Measurements from ENCODE around the gene TLX3. TPM values are rescaled to one million over a fixed set of nuclear protein-coding genes. Genes with fewer than 3 reads are reported as not detected.

The TLX3 gene
- total RNA-seq, 1 experiment from 2014 or later, result not detected

DNA sequence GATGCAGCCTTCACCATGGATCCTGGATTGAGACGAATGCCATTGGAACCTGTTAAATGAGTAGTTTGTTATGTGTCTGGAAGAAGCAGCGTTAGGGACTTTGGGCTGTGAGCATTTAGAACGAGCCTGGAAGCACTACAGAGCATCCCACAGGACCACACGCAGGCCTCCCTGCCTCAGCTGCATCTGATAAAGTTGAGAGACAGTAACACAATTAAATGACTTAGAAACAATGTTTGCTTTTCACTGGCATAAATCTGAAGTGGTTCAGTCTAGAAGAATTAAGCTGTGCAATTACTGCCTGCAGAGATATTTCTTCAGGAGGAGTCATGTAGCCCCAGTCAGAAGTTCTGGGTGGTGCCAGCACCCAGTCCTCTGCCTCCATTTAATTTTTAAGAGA is 9.8 kb upstream of the TLX3 start:
- no peaks in the 10 kb centered on the region for H3K9me3 ChIP-seq (ENCODE audit: control insufficient read depth, insufficient read depth, low read depth, low read length)
- ChIA-PET CTCF (no interaction called here), POLR2A (no interaction called here)
- ATAC-seq (no peak), DNase-seq (ENCODE audit: low read depth, low spot score) (no peak)
- no peaks in the 10 kb centered on the region for H3K36me3 ChIP-seq (ENCODE audit: control insufficient read depth, insufficient read depth, low read length)
- TF ChIP-seq TCF7L2 (IDR thresholded peaks at IDR 0.05; ENCODE audit: low read depth, low read length), result no peak
- TF ChIP-seq, protein P1, sequence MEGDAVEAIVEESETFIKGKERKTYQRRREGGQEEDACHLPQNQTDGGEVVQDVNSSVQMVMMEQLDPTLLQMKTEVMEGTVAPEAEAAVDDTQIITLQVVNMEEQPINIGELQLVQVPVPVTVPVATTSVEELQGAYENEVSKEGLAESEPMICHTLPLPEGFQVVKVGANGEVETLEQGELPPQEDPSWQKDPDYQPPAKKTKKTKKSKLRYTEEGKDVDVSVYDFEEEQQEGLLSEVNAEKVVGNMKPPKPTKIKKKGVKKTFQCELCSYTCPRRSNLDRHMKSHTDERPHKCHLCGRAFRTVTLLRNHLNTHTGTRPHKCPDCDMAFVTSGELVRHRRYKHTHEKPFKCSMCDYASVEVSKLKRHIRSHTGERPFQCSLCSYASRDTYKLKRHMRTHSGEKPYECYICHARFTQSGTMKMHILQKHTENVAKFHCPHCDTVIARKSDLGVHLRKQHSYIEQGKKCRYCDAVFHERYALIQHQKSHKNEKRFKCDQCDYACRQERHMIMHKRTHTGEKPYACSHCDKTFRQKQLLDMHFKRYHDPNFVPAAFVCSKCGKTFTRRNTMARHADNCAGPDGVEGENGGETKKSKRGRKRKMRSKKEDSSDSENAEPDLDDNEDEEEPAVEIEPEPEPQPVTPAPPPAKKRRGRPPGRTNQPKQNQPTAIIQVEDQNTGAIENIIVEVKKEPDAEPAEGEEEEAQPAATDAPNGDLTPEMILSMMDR (IDR thresholded peaks at IDR 0.05), result no peak
- TF ChIP-seq, protein P2, sequence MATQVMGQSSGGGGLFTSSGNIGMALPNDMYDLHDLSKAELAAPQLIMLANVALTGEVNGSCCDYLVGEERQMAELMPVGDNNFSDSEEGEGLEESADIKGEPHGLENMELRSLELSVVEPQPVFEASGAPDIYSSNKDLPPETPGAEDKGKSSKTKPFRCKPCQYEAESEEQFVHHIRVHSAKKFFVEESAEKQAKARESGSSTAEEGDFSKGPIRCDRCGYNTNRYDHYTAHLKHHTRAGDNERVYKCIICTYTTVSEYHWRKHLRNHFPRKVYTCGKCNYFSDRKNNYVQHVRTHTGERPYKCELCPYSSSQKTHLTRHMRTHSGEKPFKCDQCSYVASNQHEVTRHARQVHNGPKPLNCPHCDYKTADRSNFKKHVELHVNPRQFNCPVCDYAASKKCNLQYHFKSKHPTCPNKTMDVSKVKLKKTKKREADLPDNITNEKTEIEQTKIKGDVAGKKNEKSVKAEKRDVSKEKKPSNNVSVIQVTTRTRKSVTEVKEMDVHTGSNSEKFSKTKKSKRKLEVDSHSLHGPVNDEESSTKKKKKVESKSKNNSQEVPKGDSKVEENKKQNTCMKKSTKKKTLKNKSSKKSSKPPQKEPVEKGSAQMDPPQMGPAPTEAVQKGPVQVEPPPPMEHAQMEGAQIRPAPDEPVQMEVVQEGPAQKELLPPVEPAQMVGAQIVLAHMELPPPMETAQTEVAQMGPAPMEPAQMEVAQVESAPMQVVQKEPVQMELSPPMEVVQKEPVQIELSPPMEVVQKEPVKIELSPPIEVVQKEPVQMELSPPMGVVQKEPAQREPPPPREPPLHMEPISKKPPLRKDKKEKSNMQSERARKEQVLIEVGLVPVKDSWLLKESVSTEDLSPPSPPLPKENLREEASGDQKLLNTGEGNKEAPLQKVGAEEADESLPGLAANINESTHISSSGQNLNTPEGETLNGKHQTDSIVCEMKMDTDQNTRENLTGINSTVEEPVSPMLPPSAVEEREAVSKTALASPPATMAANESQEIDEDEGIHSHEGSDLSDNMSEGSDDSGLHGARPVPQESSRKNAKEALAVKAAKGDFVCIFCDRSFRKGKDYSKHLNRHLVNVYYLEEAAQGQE (IDR thresholded peaks at IDR 0.05; ENCODE audit: insufficient read depth in 1 of 2, low read depth in 2 of 2, low read length in 1 of 2), result no peak
- no peak for TF ChIP-seq SIN3A (IDR thresholded peaks at IDR 0.05; ENCODE audit: borderline replicate concordance, insufficient read depth, low read depth, low read length)
- no peak for TF ChIP-seq POLR2AphosphoS5 (IDR thresholded peaks at IDR 0.05; ENCODE audit: low read depth, low read length)
- no TSS peak for BruUV-seq (replicated peaks)
- no peak overlapping the region for H3K27ac ChIP-seq (ENCODE audit: low read length)
- no peaks in the 10 kb centered on the region for H3K4me1 ChIP-seq (ENCODE audit: control insufficient read depth, insufficient read depth, low read length)
- no peaks in the 10 kb centered on the region; the same call in 1 of the 2 replicates for H3K27me3 ChIP-seq (ENCODE audit: control insufficient read depth, insufficient read depth, low read length)
- no peak overlapping the region for H3K4me3 ChIP-seq (ENCODE audit: low read depth in 2 of 2, low read length in 2 of 2)
- in situ Hi-C loops (cut with HindIII; ENCODE audit: low pct_unique_long_range_greater_than_20kb, low sequenced_read_pairs) (no loop called here), intact Hi-C loops (cut with micrococcal nuclease; ENCODE audit: unreplicated experiment) (no loop called here)

DNA sequence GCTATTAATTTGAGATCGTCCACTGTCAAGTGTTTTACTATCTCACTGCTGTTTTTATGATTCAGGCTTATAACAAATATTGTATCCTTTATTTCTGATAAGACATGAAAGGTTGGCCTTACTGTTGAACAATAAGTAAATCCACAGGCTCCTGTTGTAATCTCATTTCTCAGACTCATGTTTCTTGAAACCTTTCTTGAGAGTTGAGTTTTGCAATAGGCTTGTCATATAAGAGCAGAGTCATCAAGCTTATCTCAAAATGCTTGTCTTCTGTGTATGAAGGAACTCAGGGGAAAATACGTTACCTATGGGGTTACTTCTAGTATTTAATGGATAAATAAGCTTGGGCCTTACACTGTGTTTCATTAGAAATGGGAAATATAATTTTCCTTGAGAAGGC is 9.2 kb upstream of the TLX3 start:
- CTCF ChIA-PET, result no interaction called here
- H3K9me3 ChIP-seq (ENCODE audit: control insufficient read depth, insufficient read depth, low read depth, low read length), result no peaks in the 10 kb centered on the region
- H3K36me3 ChIP-seq (ENCODE audit: control insufficient read depth, insufficient read depth, low read length), result no peaks in the 10 kb centered on the region
- no peaks in the 10 kb centered on the region for H3K4me1 ChIP-seq (ENCODE audit: control insufficient read depth, insufficient read depth, low read length)
- intact Hi-C loops (cut with micrococcal nuclease; ENCODE audit: unreplicated experiment), result no loop called here
- in situ Hi-C loops (cut with HindIII; ENCODE audit: low pct_unique_long_range_greater_than_20kb, low sequenced_read_pairs), result no loop called here
- POLR2A ChIA-PET, result no interaction called here
- H3K27me3 ChIP-seq (ENCODE audit: control insufficient read depth, insufficient read depth, low read length), result no peaks in the 10 kb centered on the region; the same call in 1 of the 2 replicates
- no TSS peak for BruUV-seq (replicated peaks)
- H3K27ac ChIP-seq (ENCODE audit: low read length), result no peak overlapping the region
- H3K4me3 ChIP-seq (ENCODE audit: low read depth in 2 of 2, low read length in 2 of 2), result no peak overlapping the region
- TF ChIP-seq, protein P1 (IDR thresholded peaks at IDR 0.05), result no peak
- TF ChIP-seq TCF7L2 (IDR thresholded peaks at IDR 0.05; ENCODE audit: low read depth, low read length) (no peak), POLR2AphosphoS5 (IDR thresholded peaks at IDR 0.05; ENCODE audit: low read depth, low read length) (no peak), SIN3A (IDR thresholded peaks at IDR 0.05; ENCODE audit: borderline replicate concordance, insufficient read depth, low read depth, low read length) (no peak)
- TF ChIP-seq, protein P2 (IDR thresholded peaks at IDR 0.05; ENCODE audit: insufficient read depth in 1 of 2, low read depth in 2 of 2, low read length in 1 of 2), result no peak
- ATAC-seq (no peak), DNase-seq (ENCODE audit: low read depth, low spot score) (no peak)
